ENCODE measurements around the gene RANBP1. TPM values are rescaled to one million over a fixed set of nuclear protein-coding genes. Genes with fewer than 3 reads are reported as not detected.

RANBP1 gene
- total RNA-seq, 4 donors from 2014 or later = 104 to 159 (median 119) TPM

DNA sequence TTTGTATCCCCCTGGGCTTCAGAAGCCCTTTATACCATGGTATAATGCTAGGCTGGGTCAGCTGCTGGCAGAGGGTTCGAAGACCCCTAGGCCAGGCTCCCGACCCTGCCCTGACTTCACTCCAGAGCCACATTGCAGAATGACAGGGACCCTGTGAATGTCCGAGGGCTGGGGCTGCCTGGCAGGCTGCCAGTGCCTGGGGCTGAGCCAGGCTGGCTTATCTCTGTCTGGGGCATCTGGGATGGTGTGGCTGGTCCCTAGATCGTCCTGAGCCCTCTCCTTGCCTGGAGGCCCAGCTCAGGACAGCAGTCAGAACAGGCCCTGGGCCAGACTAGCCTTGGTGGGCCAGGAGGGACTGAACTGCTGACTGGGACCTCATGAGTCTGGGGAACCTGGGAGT, 19.4 kb downstream of the RANBP1 start:
- no peak for TF ChIP-seq POLR2A (IDR thresholded peaks at IDR 0.05)
- TF ChIP-seq, protein P1, sequence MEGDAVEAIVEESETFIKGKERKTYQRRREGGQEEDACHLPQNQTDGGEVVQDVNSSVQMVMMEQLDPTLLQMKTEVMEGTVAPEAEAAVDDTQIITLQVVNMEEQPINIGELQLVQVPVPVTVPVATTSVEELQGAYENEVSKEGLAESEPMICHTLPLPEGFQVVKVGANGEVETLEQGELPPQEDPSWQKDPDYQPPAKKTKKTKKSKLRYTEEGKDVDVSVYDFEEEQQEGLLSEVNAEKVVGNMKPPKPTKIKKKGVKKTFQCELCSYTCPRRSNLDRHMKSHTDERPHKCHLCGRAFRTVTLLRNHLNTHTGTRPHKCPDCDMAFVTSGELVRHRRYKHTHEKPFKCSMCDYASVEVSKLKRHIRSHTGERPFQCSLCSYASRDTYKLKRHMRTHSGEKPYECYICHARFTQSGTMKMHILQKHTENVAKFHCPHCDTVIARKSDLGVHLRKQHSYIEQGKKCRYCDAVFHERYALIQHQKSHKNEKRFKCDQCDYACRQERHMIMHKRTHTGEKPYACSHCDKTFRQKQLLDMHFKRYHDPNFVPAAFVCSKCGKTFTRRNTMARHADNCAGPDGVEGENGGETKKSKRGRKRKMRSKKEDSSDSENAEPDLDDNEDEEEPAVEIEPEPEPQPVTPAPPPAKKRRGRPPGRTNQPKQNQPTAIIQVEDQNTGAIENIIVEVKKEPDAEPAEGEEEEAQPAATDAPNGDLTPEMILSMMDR (IDR thresholded peaks at IDR 0.05) = no peak
- WGBS, 2 donors = 52 to 100% methylated on average over 1 to 4 of the region's 4 CpGs
- intact Hi-C loops (cut with DNase I; ENCODE audit: low total_unique reads) = no loop called here

DNA sequence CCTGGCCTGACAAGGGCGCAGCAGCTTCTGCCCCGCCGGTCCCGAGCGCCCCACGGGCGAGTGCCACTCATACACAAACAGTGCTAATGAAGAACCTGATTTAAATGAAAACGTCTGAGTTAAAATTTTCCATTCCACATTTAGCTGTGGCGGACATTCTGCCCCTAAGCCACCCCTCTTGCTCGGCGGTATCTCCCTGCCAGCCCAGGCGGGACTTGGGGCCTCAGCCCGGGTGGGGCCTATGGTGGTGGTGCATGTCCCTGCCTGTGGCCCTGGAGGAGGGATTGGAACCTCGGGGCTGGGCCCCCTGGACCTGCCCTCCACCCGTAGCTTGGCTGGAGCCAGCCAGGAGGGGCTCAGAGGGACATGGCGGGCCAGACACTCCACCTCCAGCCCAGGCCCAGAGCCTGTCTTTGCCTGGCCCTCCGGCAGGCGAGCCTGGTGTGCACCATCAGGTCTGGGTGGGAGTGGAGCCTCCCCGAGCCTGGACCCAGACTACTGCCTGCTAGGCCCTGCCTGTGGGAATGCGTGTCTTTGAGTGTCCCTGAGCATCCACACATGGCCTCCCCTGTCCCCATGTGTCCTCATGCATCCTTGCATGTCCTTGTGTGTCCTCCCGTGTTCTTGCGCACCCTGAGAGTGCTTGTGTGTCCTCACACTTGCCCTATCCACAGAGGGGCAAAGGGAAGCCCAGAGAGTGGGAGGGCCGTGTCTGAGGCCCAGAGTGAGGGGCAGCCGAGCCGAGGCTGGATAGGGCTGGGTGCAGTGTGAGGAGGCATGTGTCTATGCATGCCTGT, 20.1 kb downstream of the RANBP1 start:
- DNase-seq (ENCODE audit: low spot score in 2 of 2) = no peak
- WGBS, 2 donors = 58 to 61% methylated on average over 16 to 25 of the region's 25 CpGs
- no peak for TF ChIP-seq POLR2A (IDR thresholded peaks at IDR 0.05)
- TF ChIP-seq, protein P1 (IDR thresholded peaks at IDR 0.05) = no peak
- no peak overlapping the region for H3K4me3 ChIP-seq (ENCODE audit: low read depth, poor library complexity, severe bottlenecking)
- intact Hi-C loops (cut with DNase I; ENCODE audit: low total_unique reads) = no loop called here

More for the DNA sequence above, 19.4 kb downstream of the RANBP1 start:
- no peak overlapping the region for H3K4me3 ChIP-seq (ENCODE audit: low read depth, poor library complexity, severe bottlenecking)
- no peak for DNase-seq (ENCODE audit: low spot score in 2 of 2)

DNA sequence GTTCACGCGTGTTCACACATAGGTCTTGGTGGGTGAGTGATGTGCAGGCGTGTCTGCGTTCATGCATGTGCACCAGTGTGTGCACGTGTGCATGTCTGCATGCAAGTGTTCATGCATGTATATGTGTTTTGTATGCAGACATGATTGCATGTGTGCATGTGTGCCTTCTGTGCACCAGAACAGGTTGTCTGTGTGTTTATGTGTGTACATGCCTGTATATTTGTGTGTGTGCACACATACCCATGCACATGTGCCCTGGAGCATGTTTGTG, 20.6 kb downstream of the RANBP1 start:
- WGBS, 2 donors = 85 to 90% methylated on average over 5 of the region's 5 CpGs
- intact Hi-C loops (cut with DNase I; ENCODE audit: low total_unique reads) = no loop called here
- no peak overlapping the region for H3K4me3 ChIP-seq (ENCODE audit: low read depth, poor library complexity, severe bottlenecking)
- no peak for DNase-seq (ENCODE audit: low spot score in 2 of 2)
- TF ChIP-seq, protein P1 (IDR thresholded peaks at IDR 0.05) = no peak
- TF ChIP-seq POLR2A (IDR thresholded peaks at IDR 0.05) = no peak

DNA sequence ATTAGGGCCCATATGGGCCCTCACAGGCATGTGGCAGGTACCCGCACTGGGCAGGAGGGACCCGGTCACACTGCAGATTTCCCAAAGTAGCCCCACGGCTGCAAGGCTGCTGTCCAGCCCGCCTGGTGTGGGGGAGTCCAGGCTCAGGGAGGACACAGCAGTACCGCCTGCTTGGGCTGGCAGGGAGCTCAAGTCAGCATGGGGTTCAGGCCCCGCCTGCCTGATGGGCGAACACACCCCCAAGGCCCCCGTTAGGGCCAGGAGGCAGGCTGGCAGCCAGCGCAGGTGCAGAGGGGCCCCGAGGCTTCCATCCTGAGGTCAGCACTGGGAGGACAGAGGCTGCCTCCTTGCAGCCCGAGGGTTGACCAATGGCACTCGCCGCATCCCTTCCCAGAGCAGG, 21.2 kb downstream of the RANBP1 start:
- 84 to 100% methylated on average over 1 to 11 of the region's 13 CpGs for WGBS, 2 donors
- TF ChIP-seq POLR2A (IDR thresholded peaks at IDR 0.05) = no peak
- TF ChIP-seq, protein P1 (IDR thresholded peaks at IDR 0.05) = no peak
- DNase-seq (ENCODE audit: low spot score in 2 of 2) = no peak
- no peak overlapping the region for H3K4me3 ChIP-seq (ENCODE audit: low read depth, poor library complexity, severe bottlenecking)
- intact Hi-C loops (cut with DNase I; ENCODE audit: low total_unique reads) = no loop called here

DNA sequence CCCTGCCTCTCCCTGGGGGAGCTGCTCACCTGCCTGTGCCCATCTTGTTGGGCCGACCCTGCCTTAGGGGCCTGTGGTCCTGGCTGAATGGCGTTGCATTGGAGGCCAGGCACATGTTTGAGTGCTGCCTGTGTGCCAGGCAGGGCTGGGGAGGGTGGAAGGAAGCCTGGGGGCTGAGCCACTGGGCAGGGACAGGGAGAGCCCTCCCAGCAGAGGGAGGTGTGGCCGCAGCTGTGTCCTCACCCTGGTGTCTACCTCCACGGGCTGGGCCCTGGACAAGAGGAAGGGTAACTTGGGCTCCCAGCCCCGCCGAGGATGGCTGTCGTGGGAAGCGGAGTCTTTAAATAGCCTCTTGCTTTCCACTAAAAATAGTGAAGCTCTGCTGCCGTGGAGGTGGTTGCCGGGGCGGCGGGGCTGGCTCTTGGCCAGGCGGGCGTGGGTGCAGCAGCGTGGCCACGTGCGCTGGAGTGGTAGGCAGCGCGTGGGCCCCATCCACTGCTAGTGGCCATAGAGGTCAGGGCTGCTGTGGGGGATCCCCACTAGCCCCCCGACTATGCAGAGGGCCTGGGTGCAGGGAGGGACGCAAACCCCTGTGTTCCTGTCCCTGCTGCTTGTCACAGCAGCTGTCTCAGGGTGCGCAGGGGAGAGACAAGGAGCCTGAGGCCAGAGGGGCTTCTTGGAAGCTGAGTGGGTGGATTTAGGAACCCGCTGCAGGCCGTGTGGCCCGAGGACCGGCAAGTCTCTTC, 21.9 kb downstream of the RANBP1 start:
- WGBS, 2 donors = 30% methylated on average over 18 to 26 of the region's 26 CpGs
- DNase-seq (ENCODE audit: low spot score in 2 of 2) = no peak
- H3K4me3 ChIP-seq (ENCODE audit: low read depth, poor library complexity, severe bottlenecking) = no peak overlapping the region
- no peak for TF ChIP-seq POLR2A (IDR thresholded peaks at IDR 0.05)
- TF ChIP-seq, protein P1 (IDR thresholded peaks at IDR 0.05) = no peak
- intact Hi-C loops (cut with DNase I; ENCODE audit: low total_unique reads) = no loop called here
